Mesendoderm (in vitro differentiated cells): ENCODE data around the gene CACNA2D2.

Source experiments
- DNase-seq: peaks from one replicate; pipeline ENCODE4 v3.0.0; 2013
- H2AK5ac ChIP-seq: 2 replicates; pipeline ENCODE4 v1.6.1; 2013; ENCODE audit warnings: low read length, inconsistent platforms
- H2BK120ac ChIP-seq: 2 replicates; pipeline ENCODE4 v1.6.1; 2013; ENCODE audit warnings: low read depth, mild to moderate bottlenecking, low read length, moderate library complexity, mixed read lengths
- H2BK15ac ChIP-seq: replicated peaks from 2 replicates; pipeline ENCODE4 v1.6.1; 2013; ENCODE audit warnings: low read depth, mild to moderate bottlenecking, moderate library complexity
- H2BK5ac ChIP-seq: 2 replicates; pipeline ENCODE4 v1.6.1; 2013; ENCODE audit warnings: low read length, inconsistent platforms
- H3K18ac ChIP-seq: 2 replicates; pipeline ENCODE4 v1.6.1; 2013; ENCODE audit warnings: mild to moderate bottlenecking, low read length, mixed read lengths
- H3K23ac ChIP-seq: one replicate; pipeline ENCODE4 v1.6.1; 2013; ENCODE audit warnings: low read length
- H3K27ac ChIP-seq: 2 replicates; pipeline ENCODE4 v1.5.1; 2013; ENCODE audit warnings: low read depth, mild to moderate bottlenecking, inconsistent platforms, low read length, moderate library complexity
- H3K27me3 ChIP-seq: 2 replicates; pipeline ENCODE4 v1.6.1; 2013; ENCODE audit warnings: low read length, control low read depth, mild to moderate bottlenecking, inconsistent platforms; ENCODE audit not compliant: insufficient read depth, poor library complexity
- H3K36me3 ChIP-seq: 2 replicates; pipeline ENCODE4 v1.6.1; 2013; ENCODE audit warnings: low read length, inconsistent platforms; ENCODE audit not compliant: control insufficient read depth, insufficient read depth
- H3K4ac ChIP-seq: one replicate; pipeline ENCODE4 v1.6.1; 2013; ENCODE audit warnings: low read depth, mild to moderate bottlenecking, low read length, moderate library complexity
- H3K4me1 ChIP-seq: 2 replicates; pipeline ENCODE4 v1.6.1; 2013; ENCODE audit warnings: low read depth, low read length, inconsistent platforms; ENCODE audit not compliant: control insufficient read depth
- H3K4me2 ChIP-seq: 2 replicates; pipeline ENCODE4 v1.6.1; 2013; ENCODE audit warnings: low read length
- H3K4me3 ChIP-seq: 2 replicates; pipeline ENCODE4 v1.5.1; 2013; ENCODE audit warnings: mild to moderate bottlenecking, low read length
- H3K56ac ChIP-seq: one replicate; pipeline ENCODE4 v1.6.1; 2013; ENCODE audit warnings: low read length
- H3K79me1 ChIP-seq: 2 replicates; pipeline ENCODE4 v1.6.1; 2013; ENCODE audit warnings: low read length, inconsistent platforms
- H3K79me2 ChIP-seq: 2 replicates; pipeline ENCODE4 v1.6.1; 2013; ENCODE audit warnings: mild to moderate bottlenecking, low read length; ENCODE audit not compliant: control insufficient read depth, insufficient read depth
- H3K9ac ChIP-seq: 2 replicates; pipeline ENCODE4 v1.6.1; 2013; ENCODE audit warnings: low read length, inconsistent platforms
- H4K5ac ChIP-seq: one replicate; pipeline ENCODE4 v1.6.1; 2013; ENCODE audit warnings: low read length
- H4K8ac ChIP-seq: one replicate; pipeline ENCODE4 v1.6.1; 2013; ENCODE audit warnings: low read depth, mild to moderate bottlenecking, control low read depth, low read length, moderate library complexity
- WGBS: extraction: QIAGEN DNeasy Blood & Tissue Kit; methylation state at CpG from one replicate; pipeline ENCODE4 v1.1.7; 2013; ENCODE audit warnings: low lambda C conversion rate, missing lambda C conversion rate; ENCODE audit not compliant: insufficient coverage; ENCODE audit errors: extremely low coverage; 5-methylcytosine and 5-hydroxymethylcytosine counted together

The CACNA2D2 gene

DNA sequence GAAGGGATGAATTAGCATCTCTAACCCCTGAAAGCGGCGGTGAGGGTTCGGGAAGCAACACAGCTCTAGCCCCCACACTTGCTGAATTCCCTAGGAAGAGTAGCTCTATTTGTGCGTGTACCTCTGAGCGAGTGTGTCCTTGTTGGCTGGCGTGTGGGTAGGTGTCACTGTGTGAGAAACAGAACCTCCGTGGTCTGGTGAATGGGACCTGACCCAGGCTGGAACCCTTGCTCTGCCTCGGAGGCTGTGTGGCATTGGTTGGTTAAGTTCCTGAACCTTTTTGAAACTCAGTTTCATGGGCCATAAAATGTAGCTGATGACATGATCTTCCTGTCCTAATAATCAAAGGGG is 143.7 kb downstream of the CACNA2D2 start:
- Histone ChIP-seq H2BK5ac (no peak overlapping the region), H2AK5ac (no peak overlapping the region), H3K36me3 (peaks cover 3% of the 10 kb centered on the region), H3K27ac (no peak overlapping the region), H3K79me1 (peaks cover 28% of the 10 kb centered on the region), H4K8ac (no peak overlapping the region), H3K18ac (no peak overlapping the region), H3K56ac (peak overlapping the region; percentile 77), H3K27me3 (no peaks in the 10 kb centered on the region), H3K4me2 (peak overlapping the region; percentile 92), H4K5ac (peak overlapping the region; percentile 21), H3K23ac (no peak overlapping the region), H3K79me2 (peaks cover 17% of the 10 kb centered on the region), H3K4me3 (peak overlapping the region; percentile 44), H3K4ac (no peak overlapping the region), H3K9ac (peak overlapping the region; percentile 44), H2BK15ac (no peak overlapping the region), H3K4me1 (peaks cover 18% of the 10 kb centered on the region), H2BK120ac (no peak overlapping the region)
- no peak for DNase-seq
- WGBS: no CpG with 5 or more reads among the region's 8 CpGs

DNA sequence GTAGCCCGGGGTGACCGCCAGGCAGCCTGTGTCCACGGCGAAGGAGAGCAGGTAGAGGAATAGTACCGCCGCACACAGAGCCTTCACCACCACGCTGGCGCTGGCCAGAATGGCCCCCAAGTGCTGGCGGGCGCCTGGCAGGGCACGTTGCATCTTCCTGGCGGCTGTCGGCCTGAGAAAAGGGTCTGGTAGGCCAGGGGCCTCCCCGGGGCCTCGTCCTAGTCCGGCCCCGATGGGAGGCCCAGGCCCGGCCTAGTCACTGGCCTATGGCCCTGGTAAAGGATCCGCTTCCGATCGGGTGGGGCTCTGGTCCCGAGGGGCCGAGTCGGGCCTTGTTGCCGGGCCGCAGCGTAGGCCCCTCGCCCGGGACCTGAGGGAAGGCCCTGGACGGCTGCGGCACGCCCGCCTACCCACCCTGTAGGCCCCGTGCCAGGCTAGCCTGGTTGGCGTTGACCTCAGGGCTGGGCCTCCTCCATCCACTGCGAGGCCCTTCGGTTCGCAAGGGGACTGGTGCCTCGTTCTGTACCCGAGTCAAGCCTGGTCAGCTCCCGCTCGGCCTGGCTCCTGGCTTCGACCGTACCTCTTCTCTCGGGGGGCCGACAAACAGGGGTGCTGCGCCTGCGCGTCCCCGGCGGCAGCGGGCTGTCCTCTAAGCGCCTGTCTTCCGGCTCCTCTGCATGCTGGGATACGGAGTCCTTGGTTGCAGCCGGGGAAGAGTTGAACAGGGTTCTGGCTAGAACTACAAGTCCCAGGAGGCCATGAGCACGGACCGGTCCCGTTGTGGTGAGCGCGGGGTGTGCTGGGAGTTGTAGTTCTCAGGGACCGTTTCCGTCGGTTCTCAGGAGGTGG is 144.3 kb downstream of the CACNA2D2 start, which contains the start of gene TMEM115:
TSS of gene TMEM115 (minus strand) at position 611 of the 849 bp plus-strand sequence. CDS start at position 153, 458 bp downstream.
- peak within 1 kb of the TSS; percentile 25 for H3K4ac ChIP-seq
- H2BK120ac ChIP-seq: no peak within 1 kb of the TSS
- peaks cover 18% of the 10 kb centered on the region for H3K4me1 ChIP-seq
- H3K23ac ChIP-seq: peak within 1 kb of the TSS; percentile 89
- no peak within 1 kb of the TSS for H3K18ac ChIP-seq
- peaks cover 3% of the 10 kb centered on the region for H3K36me3 ChIP-seq
- no peak within 1 kb of the TSS for H2AK5ac ChIP-seq
- peaks cover 28% of the 10 kb centered on the region for H3K79me1 ChIP-seq
- peak within 1 kb of the TSS; percentile 100 for H3K56ac ChIP-seq
- no peak within 1 kb of the TSS for H3K27ac ChIP-seq
- peak within 1 kb of the TSS; percentile 87 for H3K4me3 ChIP-seq
- H4K5ac ChIP-seq: peak within 1 kb of the TSS; percentile 21
- peak within 1 kb of the TSS; percentile 92 for H3K4me2 ChIP-seq
- no peak within 1 kb of the TSS for H4K8ac ChIP-seq
- no peaks in the 10 kb centered on the region for H3K27me3 ChIP-seq
- H2BK15ac ChIP-seq: no peak within 1 kb of the TSS
- DNase-seq: peak; percentile 99
- peaks cover 17% of the 10 kb centered on the region for H3K79me2 ChIP-seq
- H3K9ac ChIP-seq: peak within 1 kb of the TSS; percentile 97
- no CpG with 5 or more reads among the region's 64 CpGs for WGBS
- H2BK5ac ChIP-seq: peak within 1 kb of the TSS; percentile 73

DNA sequence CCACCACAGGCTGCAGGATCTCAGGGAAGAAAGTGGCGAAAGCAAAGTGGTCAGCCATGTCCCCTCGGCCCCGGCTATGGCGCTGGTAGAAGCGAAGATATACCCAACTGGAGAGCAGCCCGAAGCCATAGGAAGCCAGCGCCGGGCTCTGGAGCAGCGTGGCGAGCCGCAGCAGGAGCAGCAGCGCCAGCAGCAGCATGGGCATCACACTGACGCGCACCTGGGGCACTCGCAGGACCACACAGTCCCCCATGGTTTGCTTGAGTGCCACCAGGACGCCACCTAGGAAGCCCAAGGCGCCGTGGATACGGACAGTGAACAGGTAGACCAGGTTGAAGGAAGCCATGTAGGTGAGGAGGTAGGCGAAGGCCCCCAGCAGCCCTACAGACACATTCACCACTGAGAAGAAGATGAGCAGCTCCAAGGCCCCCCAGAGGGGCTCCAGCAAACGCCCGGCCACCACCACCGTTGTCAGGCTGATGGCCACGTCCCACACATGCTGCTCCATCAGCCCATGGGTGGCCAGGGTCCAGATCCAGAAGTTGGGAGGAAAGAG is 145.0 kb downstream of the CACNA2D2 start:
- no peak for DNase-seq
- Histone ChIP-seq H2BK120ac (no peak overlapping the region), H3K4me1 (peaks cover 18% of the 10 kb centered on the region), H3K79me1 (peaks cover 28% of the 10 kb centered on the region), H3K56ac (peak overlapping the region; percentile 100), H3K4me3 (peak overlapping the region; percentile 87), H4K5ac (no peak overlapping the region), H3K27me3 (no peaks in the 10 kb centered on the region), H3K4me2 (peak overlapping the region; percentile 77), H3K23ac (peak overlapping the region; percentile 24), H3K18ac (no peak overlapping the region), H3K9ac (peak overlapping the region; percentile 97), H3K79me2 (peaks cover 17% of the 10 kb centered on the region), H2AK5ac (no peak overlapping the region), H3K4ac (no peak overlapping the region), H3K27ac (no peak overlapping the region), H2BK15ac (no peak overlapping the region), H2BK5ac (no peak overlapping the region), H3K36me3 (peaks cover 3% of the 10 kb centered on the region), H4K8ac (no peak overlapping the region)
- no CpG with 5 or more reads among the region's 24 CpGs for WGBS

DNA sequence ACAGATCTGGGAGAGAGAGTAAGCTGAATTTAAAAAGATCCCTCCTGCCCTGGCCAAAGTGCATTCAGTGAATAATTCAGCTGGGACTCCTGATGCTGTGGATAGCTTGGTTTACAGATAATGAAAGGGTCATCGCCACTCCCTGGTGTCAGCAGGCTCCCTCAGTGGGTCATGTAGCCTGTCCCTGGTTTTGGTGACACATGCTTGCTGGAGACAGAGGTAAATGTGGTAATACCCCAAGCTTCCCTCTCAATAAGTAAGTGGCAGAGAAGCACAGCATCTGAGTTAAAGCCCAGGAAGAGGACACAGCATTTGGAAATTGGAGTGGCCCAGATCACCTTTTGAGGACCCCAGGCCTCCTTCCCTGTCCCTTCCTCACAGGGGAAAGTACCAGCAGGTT is 146.0 kb downstream of the CACNA2D2 start:
- Histone ChIP-seq H3K79me2 (peaks cover 17% of the 10 kb centered on the region), H3K18ac (no peak overlapping the region), H3K4me2 (peak overlapping the region; percentile 77), H3K36me3 (peaks cover 3% of the 10 kb centered on the region), H4K8ac (no peak overlapping the region), H3K56ac (peak overlapping the region; percentile 12), H3K4ac (no peak overlapping the region), H3K27me3 (no peaks in the 10 kb centered on the region), H3K79me1 (peaks cover 28% of the 10 kb centered on the region), H2BK120ac (no peak overlapping the region), H3K4me3 (no peak overlapping the region), H2AK5ac (no peak overlapping the region), H3K4me1 (peaks cover 18% of the 10 kb centered on the region), H3K27ac (no peak overlapping the region), H3K9ac (peak overlapping the region; percentile 97), H4K5ac (no peak overlapping the region), H2BK15ac (no peak overlapping the region), H2BK5ac (no peak overlapping the region), H3K23ac (no peak overlapping the region)
- WGBS: no CpG with 5 or more reads among the region's 1 CpG
- DNase-seq: no peak

DNA sequence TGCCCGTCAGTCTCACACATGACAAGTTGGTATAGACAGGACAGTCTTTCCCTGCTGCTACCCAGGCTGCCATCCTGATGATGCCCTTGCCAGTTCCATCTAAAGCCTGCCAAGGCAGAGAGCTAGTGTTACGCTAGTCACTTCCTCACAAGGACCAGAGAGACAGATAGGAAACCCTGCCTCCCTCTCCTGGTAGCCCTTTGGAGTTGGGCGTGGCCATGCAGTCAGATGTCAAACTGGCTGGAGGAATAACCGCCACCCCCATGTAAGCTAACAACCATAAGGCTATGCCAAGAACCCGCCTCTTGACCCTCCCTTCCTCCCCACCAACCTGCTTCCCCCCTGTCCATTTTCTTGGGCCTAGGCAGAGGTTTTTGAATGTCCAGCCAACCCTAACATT is 146.9 kb downstream of the CACNA2D2 start:
- no peak overlapping the region for H3K27ac ChIP-seq
- no peak overlapping the region for H2BK15ac ChIP-seq
- no peak overlapping the region for H2BK5ac ChIP-seq
- DNase-seq: no peak
- peaks cover 3% of the 10 kb centered on the region for H3K36me3 ChIP-seq
- H3K4me2 ChIP-seq: no peak overlapping the region
- H3K56ac ChIP-seq: no peak overlapping the region
- H2BK120ac ChIP-seq: no peak overlapping the region
- no peak overlapping the region for H4K5ac ChIP-seq
- H3K79me2 ChIP-seq: peaks cover 17% of the 10 kb centered on the region
- H3K9ac ChIP-seq: peak overlapping the region; percentile 97
- H3K27me3 ChIP-seq: no peaks in the 10 kb centered on the region
- H4K8ac ChIP-seq: no peak overlapping the region
- peaks cover 28% of the 10 kb centered on the region for H3K79me1 ChIP-seq
- H3K4me3 ChIP-seq: no peak overlapping the region
- WGBS: no CpG with 5 or more reads among the region's 5 CpGs
- H2AK5ac ChIP-seq: no peak overlapping the region
- no peak overlapping the region for H3K4ac ChIP-seq
- peaks cover 18% of the 10 kb centered on the region for H3K4me1 ChIP-seq
- no peak overlapping the region for H3K18ac ChIP-seq
- H3K23ac ChIP-seq: no peak overlapping the region
